Measurements from ENCODE around the gene PSD.

Gene PSD

DNA sequence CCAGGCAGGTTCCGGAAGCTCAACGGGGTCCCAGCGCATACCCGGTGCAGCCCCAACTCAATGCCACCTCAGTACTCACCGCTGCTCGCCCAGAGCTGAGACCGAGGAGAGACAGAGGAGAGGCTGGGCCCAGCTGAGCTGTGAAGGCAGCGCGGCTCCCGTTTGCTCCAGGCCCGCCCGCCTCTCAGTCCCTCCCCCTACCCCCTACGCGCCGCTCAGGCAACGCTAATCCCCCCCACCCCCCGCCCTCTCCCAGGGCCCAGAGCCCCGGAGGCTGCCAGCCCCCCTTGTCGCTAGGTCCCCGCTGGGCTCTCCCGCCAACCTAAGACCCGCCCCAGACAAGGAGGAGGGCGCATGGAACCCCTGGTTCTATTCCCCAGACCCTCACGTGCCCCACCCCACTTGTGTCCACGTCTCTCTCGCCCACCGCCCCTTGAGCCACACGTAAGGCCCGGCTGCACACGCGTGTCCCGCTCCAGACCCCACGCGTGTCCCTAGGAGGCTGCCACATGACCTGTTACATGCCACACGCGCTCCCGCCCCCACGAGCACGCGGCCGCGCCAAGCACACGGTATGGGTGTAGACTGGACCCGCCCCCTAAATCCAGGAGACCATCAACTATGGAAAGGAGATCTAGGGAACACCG, at the start of gene PSD:
TSS of gene PSD (minus strand) at position 164 of the 647 bp plus-strand sequence. CDS start 1,747 bp downstream, outside the sequence.
- H3K79me2 ChIP-seq (ENCODE audit: control insufficient read depth, low read length): peaks cover 21% of the 10 kb centered on the region
- H4K20me1 ChIP-seq (ENCODE audit: control insufficient read depth, insufficient read depth, low read depth, low read length): no peaks in the 10 kb centered on the region
- no peaks in the 10 kb centered on the region for H3K9me2 ChIP-seq (replicated peaks; ENCODE audit: control insufficient read depth, low read length)
- H3K36me3 ChIP-seq (ENCODE audit: control insufficient read depth, low read length): peaks cover 10% of the 10 kb centered on the region
- H3K9me3 ChIP-seq (ENCODE audit: control insufficient read depth, insufficient read depth, low read length): no peaks in the 10 kb centered on the region
- TF ChIP-seq EZH2phosphoT487 (IDR thresholded peaks at IDR 0.05; ENCODE audit: borderline replicate concordance, low read length): no peak
- TF ChIP-seq, protein P1, sequence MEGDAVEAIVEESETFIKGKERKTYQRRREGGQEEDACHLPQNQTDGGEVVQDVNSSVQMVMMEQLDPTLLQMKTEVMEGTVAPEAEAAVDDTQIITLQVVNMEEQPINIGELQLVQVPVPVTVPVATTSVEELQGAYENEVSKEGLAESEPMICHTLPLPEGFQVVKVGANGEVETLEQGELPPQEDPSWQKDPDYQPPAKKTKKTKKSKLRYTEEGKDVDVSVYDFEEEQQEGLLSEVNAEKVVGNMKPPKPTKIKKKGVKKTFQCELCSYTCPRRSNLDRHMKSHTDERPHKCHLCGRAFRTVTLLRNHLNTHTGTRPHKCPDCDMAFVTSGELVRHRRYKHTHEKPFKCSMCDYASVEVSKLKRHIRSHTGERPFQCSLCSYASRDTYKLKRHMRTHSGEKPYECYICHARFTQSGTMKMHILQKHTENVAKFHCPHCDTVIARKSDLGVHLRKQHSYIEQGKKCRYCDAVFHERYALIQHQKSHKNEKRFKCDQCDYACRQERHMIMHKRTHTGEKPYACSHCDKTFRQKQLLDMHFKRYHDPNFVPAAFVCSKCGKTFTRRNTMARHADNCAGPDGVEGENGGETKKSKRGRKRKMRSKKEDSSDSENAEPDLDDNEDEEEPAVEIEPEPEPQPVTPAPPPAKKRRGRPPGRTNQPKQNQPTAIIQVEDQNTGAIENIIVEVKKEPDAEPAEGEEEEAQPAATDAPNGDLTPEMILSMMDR (IDR thresholded peaks at IDR 0.05; ENCODE audit: low read depth, low read length, poor library complexity, severe bottlenecking): no peak
- no peak within 1 kb of the TSS for H3K27ac ChIP-seq (ENCODE audit: low read depth, low read length)
- H3K27me3 ChIP-seq (ENCODE audit: control insufficient read depth, low read length): peaks cover 6% of the 10 kb centered on the region
- peak within 1 kb of the TSS; percentile 93 for H3K4me2 ChIP-seq (ENCODE audit: low read length)
- peak within 1 kb of the TSS; percentile 88 for H3K4me3 ChIP-seq (ENCODE audit: low read length)
- peaks cover 7% of the 10 kb centered on the region; the same call in 1 of the 2 replicates for H3F3A ChIP-seq (ENCODE audit: control insufficient read depth, insufficient read depth)
- peaks cover 37% of the 10 kb centered on the region for H3K4me1 ChIP-seq (ENCODE audit: control insufficient read depth, low read length)

DNA sequence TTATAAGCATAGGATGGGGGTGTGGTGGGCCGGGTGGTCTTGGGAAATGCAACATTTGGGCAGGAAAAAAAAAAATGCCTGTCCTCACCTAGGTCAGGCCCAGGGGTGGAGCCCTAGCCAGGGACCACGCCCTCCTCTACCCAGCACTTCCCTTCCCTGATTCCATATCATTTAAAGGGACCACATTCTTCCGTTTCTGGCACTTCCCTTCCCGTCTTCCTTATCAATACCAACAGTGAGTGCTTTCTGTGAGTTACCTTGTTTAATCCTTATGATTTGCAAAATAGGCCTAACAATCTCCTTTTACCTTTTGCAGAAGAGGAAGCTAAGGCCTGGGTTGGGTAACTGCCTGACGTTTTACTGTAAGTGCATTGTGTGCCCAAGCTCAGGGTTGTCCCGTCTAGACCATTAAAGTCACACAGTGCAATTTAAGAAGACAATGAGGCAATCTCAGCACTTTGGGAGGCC, 49.4 kb upstream of the PSD start:
- Histone ChIP-seq H3K9me3 (ENCODE audit: control insufficient read depth, insufficient read depth, low read length) (no peaks in the 10 kb centered on the region), H4K20me1 (ENCODE audit: control insufficient read depth, insufficient read depth, low read depth, low read length) (no peaks in the 10 kb centered on the region), H3K79me2 (ENCODE audit: control insufficient read depth, low read length) (peaks cover 35% of the 10 kb centered on the region), H3K36me3 (ENCODE audit: control insufficient read depth, low read length) (peaks cover 25% of the 10 kb centered on the region), H3K27me3 (ENCODE audit: control insufficient read depth, low read length) (no peaks in the 10 kb centered on the region), H3K4me2 (ENCODE audit: low read length) (no peak overlapping the region), H3K4me3 (ENCODE audit: low read length) (no peak overlapping the region), H3K4me1 (ENCODE audit: control insufficient read depth, low read length) (peaks cover 11% of the 10 kb centered on the region), H3K9me2 (replicated peaks; ENCODE audit: control insufficient read depth, low read length) (no peaks in the 10 kb centered on the region), H3K27ac (ENCODE audit: low read depth, low read length) (no peak overlapping the region), H3F3A (ENCODE audit: control insufficient read depth, insufficient read depth) (no peaks in the 10 kb centered on the region)
- no peak for TF ChIP-seq EZH2phosphoT487 (IDR thresholded peaks at IDR 0.05; ENCODE audit: borderline replicate concordance, low read length)
- TF ChIP-seq, protein P1 (IDR thresholded peaks at IDR 0.05; ENCODE audit: low read depth, low read length, poor library complexity, severe bottlenecking): no peak

DNA sequence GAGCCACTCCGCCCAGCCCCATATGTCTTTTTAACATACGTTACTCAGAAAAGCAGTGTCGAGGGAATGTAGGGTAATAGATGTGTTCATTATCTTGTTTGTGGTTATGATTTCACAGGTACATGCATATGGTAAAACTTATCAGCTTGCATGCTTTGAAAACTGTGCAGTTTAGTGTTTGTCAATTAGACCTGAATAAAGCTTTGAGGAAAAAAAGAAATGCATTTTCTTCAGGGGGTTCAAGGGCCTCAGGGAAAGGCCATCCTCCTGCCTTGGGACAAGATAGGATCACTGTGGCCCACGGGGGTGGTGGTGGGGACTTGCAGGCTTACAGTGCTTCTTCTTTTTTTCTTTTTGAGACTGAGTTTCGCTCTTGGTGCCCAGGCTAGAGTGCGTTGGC, 48.7 kb upstream of the PSD start:
- Histone ChIP-seq H3K27me3 (ENCODE audit: control insufficient read depth, low read length) (no peaks in the 10 kb centered on the region), H3K36me3 (ENCODE audit: control insufficient read depth, low read length) (peaks cover 25% of the 10 kb centered on the region), H3F3A (ENCODE audit: control insufficient read depth, insufficient read depth) (peaks cover 4% of the 10 kb centered on the region; the same call in 1 of the 2 replicates), H3K79me2 (ENCODE audit: control insufficient read depth, low read length) (peaks cover 41% of the 10 kb centered on the region), H3K9me2 (replicated peaks; ENCODE audit: control insufficient read depth, low read length) (no peaks in the 10 kb centered on the region), H3K27ac (ENCODE audit: low read depth, low read length) (no peak overlapping the region), H4K20me1 (ENCODE audit: control insufficient read depth, insufficient read depth, low read depth, low read length) (no peaks in the 10 kb centered on the region), H3K9me3 (ENCODE audit: control insufficient read depth, insufficient read depth, low read length) (no peaks in the 10 kb centered on the region), H3K4me3 (ENCODE audit: low read length) (no peak overlapping the region), H3K4me2 (ENCODE audit: low read length) (no peak overlapping the region), H3K4me1 (ENCODE audit: control insufficient read depth, low read length) (peaks cover 17% of the 10 kb centered on the region)
- no peak for TF ChIP-seq EZH2phosphoT487 (IDR thresholded peaks at IDR 0.05; ENCODE audit: borderline replicate concordance, low read length)
- TF ChIP-seq, protein P1 (IDR thresholded peaks at IDR 0.05; ENCODE audit: low read depth, low read length, poor library complexity, severe bottlenecking): no peak

All from DOHH2 (cell line).